HG03139 (cell line): ENCODE measurements around the gene RAD9A.
A peak's percentile ranks its signal among the peaks of the same experiment; 100 is the strongest.

ENCODE experiments used
- ATAC-seq: cut with Tn5 transposase; IDR thresholded peaks from one replicate; pipeline ENCODE4 v1.9.1; 2021; ENCODE audit not compliant: unreplicated experiment

RAD9A gene

GRCh38 chr11:67391304-67392182 lies at the start of gene RAD9A:
Gene RAD9A, plus strand, starts transcription at chr11:67391986. Its CDS starts 59 bp downstream, at chr11:67392045.
- ATAC-seq = peak; percentile 60

DNA sequence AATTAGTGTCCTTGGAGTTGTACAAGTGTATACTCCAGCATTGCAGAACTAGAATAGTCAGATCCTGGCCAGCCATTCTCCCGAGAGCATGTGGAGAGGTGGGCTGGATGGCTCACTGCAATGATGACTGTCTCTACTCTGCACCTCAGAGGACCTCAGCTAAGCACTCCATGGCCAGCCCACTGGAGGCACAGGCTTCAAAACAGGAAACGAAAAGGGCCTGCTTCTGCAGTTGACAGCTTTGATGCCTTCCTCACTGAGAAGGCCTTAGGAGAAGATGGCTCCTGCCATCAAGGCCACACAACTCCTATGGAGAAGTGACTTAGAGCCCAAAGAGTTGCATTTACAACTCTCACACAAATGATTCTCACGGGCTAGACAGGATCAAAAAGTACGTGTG lies 47.5 kb upstream of the RAD9A start:
- no peak for ATAC-seq

- ATAC-seq = no peak
Measured at GRCh38 chr11:67345247-67345919, 46.4 kb upstream of the RAD9A start.

GRCh38 chr11:67345920-67346819 lies 45.6 kb upstream of the RAD9A start:
- no peak for ATAC-seq

DNA sequence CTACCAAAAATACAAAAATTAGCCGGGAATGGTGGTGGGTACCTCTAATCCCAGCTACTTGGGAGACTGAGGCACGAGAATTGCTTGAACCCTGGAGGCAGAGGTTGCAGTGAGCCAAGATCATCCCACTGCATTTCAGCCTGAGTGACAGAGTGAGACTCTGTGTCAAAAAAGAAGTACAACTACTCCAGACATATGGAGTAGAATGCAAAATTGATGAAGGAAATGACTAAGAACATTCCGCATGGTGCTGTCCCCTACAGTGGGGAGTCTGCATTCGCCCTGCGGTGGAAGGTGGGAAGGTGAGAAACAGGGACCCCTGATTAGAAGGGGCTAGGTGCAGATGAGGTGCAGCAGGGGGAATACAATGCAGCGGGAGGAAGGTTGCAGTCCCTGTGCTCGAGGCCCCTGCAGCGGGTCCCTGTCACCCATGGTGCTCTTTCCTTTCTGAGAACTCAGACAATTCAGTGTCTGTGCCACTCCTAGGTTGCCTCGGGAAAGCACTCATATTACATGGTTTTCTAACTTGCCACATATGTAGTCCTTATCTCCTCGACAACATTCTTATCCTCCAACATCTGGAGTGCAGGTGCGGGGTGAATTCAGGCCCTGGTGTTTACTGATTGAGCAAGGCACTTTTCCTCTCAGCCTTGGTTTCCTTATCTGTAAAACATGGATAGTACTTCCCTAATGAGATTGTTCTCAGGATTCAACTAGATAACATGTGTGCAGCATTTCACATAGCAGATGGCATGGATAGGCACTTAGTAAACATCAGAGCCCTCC lies 43.6 kb upstream of the RAD9A start:
- ATAC-seq = no peak

DNA sequence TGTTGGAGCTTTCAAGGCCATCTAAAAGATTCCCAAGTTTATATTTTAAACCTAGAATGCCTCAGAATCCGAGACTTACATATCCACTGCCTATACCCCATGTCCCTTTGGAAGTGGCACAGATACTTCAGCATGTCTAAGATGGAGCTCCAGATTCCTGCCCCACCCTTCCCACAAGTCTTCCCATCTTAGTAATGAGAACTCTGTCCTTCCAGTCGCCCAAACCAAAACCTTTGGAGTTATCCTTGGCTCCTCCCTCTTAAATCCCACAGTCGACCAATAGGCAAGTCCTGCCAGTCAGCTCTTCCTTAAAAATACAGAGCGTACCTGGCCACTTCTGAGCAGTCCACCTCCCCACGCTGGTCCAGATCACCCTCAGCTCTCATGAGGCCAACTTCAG lies 42.8 kb upstream of the RAD9A start:
- no peak for ATAC-seq

DNA sequence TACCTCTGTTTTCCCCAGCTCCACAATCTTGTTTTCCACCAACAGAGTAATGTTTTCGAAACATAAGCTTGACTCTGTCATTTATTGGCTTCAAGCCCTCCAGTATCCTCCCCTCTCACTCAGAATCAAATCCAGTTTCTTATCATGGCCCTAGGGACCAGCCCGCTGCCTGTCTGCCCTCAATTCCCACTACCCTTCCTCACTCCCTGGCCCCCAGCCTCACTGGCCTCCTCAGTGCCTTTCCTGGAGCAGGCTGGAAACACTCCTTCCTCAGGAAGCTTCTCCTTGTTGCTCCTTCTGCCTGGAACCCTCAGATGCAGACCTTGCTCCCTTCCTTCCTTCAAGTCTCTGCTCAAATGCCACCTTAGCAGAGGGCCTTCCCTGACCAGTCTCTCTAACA lies 42.3 kb upstream of the RAD9A start:
- ATAC-seq = no peak

- ATAC-seq = no peak
Measured at GRCh38 chr11:67349928-67350465, 41.8 kb upstream of the RAD9A start.

DNA sequence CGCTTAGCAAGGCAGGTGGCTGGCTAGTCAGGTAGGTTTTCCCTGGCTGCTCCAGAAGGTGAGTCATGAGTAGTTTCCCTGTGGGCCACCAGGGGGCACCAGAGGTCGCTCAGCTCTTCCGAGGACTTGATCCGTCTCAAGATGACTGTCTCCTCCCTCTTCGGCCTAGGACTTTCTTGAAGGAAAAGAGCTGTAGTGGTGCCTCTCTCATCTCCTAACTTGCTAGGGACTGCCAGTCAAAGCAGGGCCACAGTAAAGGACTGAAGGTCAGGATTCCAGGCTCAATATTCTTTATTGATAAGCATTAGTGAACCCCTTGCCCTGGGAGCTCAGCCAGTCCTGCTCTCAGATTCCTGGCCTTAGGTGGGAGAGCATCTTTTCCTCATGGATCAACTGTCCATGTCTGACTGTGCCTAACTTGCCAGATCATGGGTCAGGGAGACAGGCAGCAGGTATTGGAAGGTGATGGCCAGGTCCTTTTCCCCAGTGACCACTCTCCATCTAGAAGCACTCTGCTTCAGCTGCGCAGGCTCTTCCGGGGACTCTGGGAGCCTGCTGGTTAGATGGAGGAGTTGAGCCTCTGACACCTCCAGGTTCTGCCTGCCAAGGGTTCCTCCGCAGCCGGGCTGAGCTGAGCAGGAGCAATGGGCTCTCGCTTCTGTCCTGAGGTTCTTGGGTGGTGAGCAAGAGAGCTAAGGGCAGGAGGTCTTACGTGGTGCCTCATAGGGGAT lies 40.3 kb upstream of the RAD9A start:
- ATAC-seq = no peak

- ATAC-seq = peak; percentile 1
Measured at GRCh38 chr11:67352546-67353316, 39.1 kb upstream of the RAD9A start.

DNA sequence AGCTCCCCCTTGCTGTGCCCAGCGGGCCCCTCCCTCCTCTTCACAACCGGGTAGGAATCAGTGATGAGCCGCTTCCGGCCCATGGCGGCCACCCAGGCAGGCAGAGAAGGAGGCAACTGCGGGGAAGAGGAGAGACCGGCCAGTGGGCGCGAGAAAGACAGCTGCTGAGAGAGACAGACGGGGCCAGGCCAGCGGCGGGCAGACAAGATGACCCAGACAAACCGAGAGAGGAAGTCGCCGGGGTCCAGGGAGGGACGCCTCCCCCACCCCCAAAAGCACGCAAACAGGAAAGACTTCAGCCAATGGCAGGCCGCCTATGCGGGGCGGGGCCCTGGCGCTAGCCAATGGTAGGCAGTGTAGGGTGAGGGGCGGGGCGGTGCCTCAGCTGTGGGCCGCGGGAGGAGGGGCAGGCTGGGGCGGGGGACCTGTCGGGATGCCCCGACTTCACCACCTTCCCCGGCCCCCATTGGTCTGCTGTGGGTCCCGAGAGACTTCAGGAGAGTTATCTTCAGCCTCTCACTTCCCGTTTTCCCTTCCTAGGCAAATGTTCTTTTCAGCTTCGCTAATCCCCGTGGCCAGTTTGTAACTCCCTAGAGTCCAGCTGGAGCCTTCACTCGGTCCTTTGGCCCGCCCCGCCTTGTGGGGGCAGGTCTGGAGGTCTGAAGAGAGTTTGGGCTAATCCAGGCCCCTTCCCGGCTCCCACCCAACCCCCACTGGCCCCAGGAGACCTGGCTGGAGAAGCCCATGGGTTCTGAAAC lies 38.3 kb upstream of the RAD9A start, which contains the start of gene POLD4:
TSS of gene POLD4 (minus strand) at position 230 of the 758 bp plus-strand sequence. CDS start at position 83, 147 bp downstream.
- peak; percentile 58 for ATAC-seq

DNA sequence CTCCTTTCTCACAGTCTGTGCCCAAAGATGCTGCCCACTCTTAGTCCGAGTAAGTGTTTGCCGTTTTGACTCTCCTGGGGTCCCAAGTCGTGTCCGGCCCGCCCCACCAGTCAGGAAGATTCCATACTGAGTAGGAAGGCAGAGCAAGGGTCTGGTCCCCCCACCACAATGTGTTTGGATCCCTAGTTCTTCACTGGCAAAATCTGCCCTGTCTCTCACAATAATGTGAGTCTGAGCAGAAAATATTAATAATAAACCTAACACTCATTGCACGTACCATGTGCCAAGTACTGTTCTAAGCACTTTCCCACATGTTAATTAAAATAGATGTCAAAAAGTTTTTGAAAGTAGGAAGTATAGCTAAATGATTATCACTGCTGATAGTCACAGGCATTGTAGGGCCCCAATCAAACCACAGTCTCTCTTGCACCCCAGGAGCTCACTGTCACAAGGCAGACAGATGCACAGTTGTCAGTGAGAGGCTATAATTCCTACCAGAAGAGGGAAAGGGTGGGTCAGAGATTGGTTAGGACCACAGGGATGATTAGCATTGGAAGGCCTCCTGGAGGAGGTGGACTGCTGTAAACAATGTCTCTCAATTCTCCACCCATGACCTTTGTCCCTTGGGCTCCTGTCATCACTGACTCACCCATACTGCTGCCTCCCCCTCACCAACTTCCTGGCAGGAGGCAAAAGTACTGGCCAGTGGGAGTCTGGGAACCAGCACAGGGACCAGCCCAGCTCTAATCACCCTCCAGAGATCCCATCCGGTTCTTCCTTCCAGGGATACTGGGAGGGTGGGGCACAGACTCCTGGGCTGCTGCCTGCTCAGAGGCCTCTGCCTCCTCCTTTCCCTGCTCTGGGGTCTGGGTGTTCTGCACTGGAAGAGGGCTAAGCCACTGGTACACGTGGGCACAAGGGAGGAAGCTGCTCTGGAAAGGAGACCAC lies 37.4 kb upstream of the RAD9A start:
- ATAC-seq = no peak

- no peak for ATAC-seq
Measured at GRCh38 chr11:67355023-67355793, 36.6 kb upstream of the RAD9A start.

GRCh38 chr11:67355794-67356386 lies 35.9 kb upstream of the RAD9A start:
- no peak for ATAC-seq

GRCh38 chr11:67356387-67356863 lies 35.4 kb upstream of the RAD9A start:
- ATAC-seq = no peak
